HepG2 (cell line): ENCODE measurements around the gene SNAP25. TPM values are rescaled to one million over a fixed set of nuclear protein-coding genes. Genes with fewer than 3 reads are reported as not detected.

Experiments used
- ATAC-seq: fragments of 200-7000 bp; cut with Tn5 transposase; 3 replicates; pipeline ENCODE4 v1.9.1; 2020; ENCODE audit warnings: mild to moderate bottlenecking, moderate library complexity
- BruUV-seq: library from RNA; stranded (reverse); fragments of 400-500 nt; replicated peaks from 2 replicates; lab custom pipeline; 2021; lab: Mats Ljungman, UMichigan
- CTCF ChIA-PET: fragments of 300-600 bp; formaldehyde crosslinking; extraction: SDS; loops from one replicate; lab custom pipeline; 2021; ENCODE audit warnings: low total read pairs, inconsistent platforms, low intra/inter-chr PET ratio; lab: Yijun Ruan, JAX
- POLR2A ChIA-PET: fragments of 350-600 bp; sonication (Branson Sonifier 250); formaldehyde crosslinking; loops from one replicate; lab custom pipeline; 2020; ENCODE audit warnings: antibody characterized with exemption, inconsistent platforms; lab: Yijun Ruan, JAX
- DNase-seq: peaks from one replicate; pipeline ENCODE4 v3.0.0-alpha.2; 2015; ENCODE audit warnings: low spot score
- FAIRE-seq: peaks from 3 replicates; lab custom pipeline; 2011; peaks lifted over from hg19 to GRCh38; lab: Jason Lieb, UNC
- H2AFZ ChIP-seq: one replicate; pipeline ENCODE4 v1.6.1; 2011; ENCODE audit warnings: low read length, inconsistent platforms
- H3K27ac ChIP-seq: fragments of 300-600 bp; 3 replicates; pipeline ENCODE4 v1.8.0; 2011; ENCODE audit warnings: mixed run types, mild to moderate bottlenecking, mixed read lengths, low read length, inconsistent platforms; ENCODE audit not compliant: insufficient read depth; ENCODE audit errors: extremely low read length
- H3K27me3 ChIP-seq, 2 experiments: fragments of 200-600 bp in 1 of 2; 2 replicates in 1 of 2; 3 replicates in 1 of 2; pipeline versions ENCODE4 v1.6.0 to v1.8.0; 2011; ENCODE audit warnings: low read length in 2 of 2, mild to moderate bottlenecking in 2 of 2, moderate library complexity in 2 of 2, inconsistent platforms in 1 of 2; ENCODE audit not compliant: insufficient read depth in 2 of 2, control insufficient read depth in 1 of 2
- H3K36me3 ChIP-seq, 2 experiments: fragments of 200-600 bp in 1 of 2; replicated peaks in 1 of 2; 2 replicates in 1 of 2; 3 replicates in 1 of 2; pipeline versions ENCODE4 v1.5.1 to v1.8.0; 2011; ENCODE audit warnings: low read length in 2 of 2, inconsistent platforms in 1 of 2; ENCODE audit not compliant: insufficient read depth in 2 of 2, control insufficient read depth in 1 of 2
- H3K4me1 ChIP-seq: 2 replicates; pipeline ENCODE4 v1.5.1; 2012; ENCODE audit warnings: low read length, inconsistent platforms; ENCODE audit not compliant: insufficient read depth
- H3K4me2 ChIP-seq: 2 replicates; pipeline ENCODE4 v1.6.0; 2011; ENCODE audit warnings: low read depth, low read length, inconsistent platforms
- H3K4me3 ChIP-seq, 3 experiments: fragments of 200-600 bp in 1 of 3; sonication (generic), shearing (Covaris generic) in 1 of 3; replicated peaks in 1 of 3; 2 replicates each; pipeline ENCODE4 v1.5.1; 2011 to 2016; ENCODE audit warnings: low read length in 3 of 3, inconsistent platforms in 2 of 3, low read depth in 2 of 3, mild to moderate bottlenecking in 2 of 3, control low read depth in 1 of 3, mixed read lengths in 1 of 3; ENCODE audit not compliant: insufficient read depth in 1 of 3
- H3K79me2 ChIP-seq: one replicate; pipeline ENCODE4 v1.6.1; 2011; ENCODE audit warnings: low read length, inconsistent platforms; ENCODE audit not compliant: insufficient read depth
- H3K9ac ChIP-seq: 2 replicates; pipeline ENCODE4 v1.6.0; 2011; ENCODE audit warnings: mild to moderate bottlenecking, low read depth, low read length, inconsistent platforms; ENCODE audit not compliant: insufficient read depth
- H3K9me3 ChIP-seq: 2 replicates; pipeline ENCODE4 v1.5.1; 2012; ENCODE audit warnings: mild to moderate bottlenecking, low read length
- H4K20me1 ChIP-seq: 2 replicates; pipeline ENCODE4 v1.6.0; 2011; ENCODE audit warnings: inconsistent platforms, mild to moderate bottlenecking, low read length, moderate library complexity; ENCODE audit not compliant: insufficient read depth
- ATM ChIP-seq: fragments of 450-650 bp; IDR thresholded peaks from 2 replicates; pipeline ENCODE4 v1.7.1; 2017; ENCODE audit warnings: mild to moderate bottlenecking, borderline replicate concordance
- EEA1 ChIP-seq: sonication (generic); formaldehyde crosslinking; IDR thresholded peaks from 2 replicates; pipeline ENCODE4 v1.5.1; 2020; ENCODE audit warnings: mild to moderate bottlenecking, missing genetic modification reagents, borderline replicate concordance
- MAFF ChIP-seq: IDR thresholded peaks from 2 replicates; pipeline ENCODE4 v1.6.1; 2011; ENCODE audit warnings: low read depth, low read length, improper control_type of control experiment
- ZFX ChIP-seq: sonication (generic); formaldehyde crosslinking; IDR thresholded peaks from 2 replicates; pipeline ENCODE4 v1.4.0; 2020; ENCODE audit warnings: mild to moderate bottlenecking, low read depth, missing genetic modification reagents, moderate library complexity
- ZKSCAN1 ChIP-seq: fragments of 150-350 bp; IDR thresholded peaks from 2 replicates; pipeline ENCODE4 v1.6.1; 2014; ENCODE audit warnings: low read length
- ZNF24 ChIP-seq: fragments of 450-650 bp; IDR thresholded peaks from 2 replicates; pipeline ENCODE4 v1.6.1; 2017; ENCODE audit warnings: antibody characterized with exemption, mild to moderate bottlenecking
- ZNF256 ChIP-seq: sonication (generic); formaldehyde crosslinking; conservative IDR thresholded peaks from 2 replicates; pipeline ENCODE4 v1.4.0; 2020; ENCODE audit warnings: missing genetic modification reagents
- ZNF264 ChIP-seq: sonication (generic); formaldehyde crosslinking; IDR thresholded peaks from 2 replicates; pipeline ENCODE4 v1.4.0; 2020; ENCODE audit warnings: missing genetic modification reagents
- ZNF329 ChIP-seq: sonication (generic); formaldehyde crosslinking; IDR thresholded peaks from 2 replicates; pipeline ENCODE4 v1.9.0; 2021; ENCODE audit warnings: low read depth, mild to moderate bottlenecking, missing genetic modification reagents
- in situ Hi-C: cut with HindIII; loops from 2 replicates; pipeline ENCODE4 v1.10.0; 2017; ENCODE audit warnings: low pct_unique_long_range_greater_than_20kb; ENCODE audit not compliant: extremely low pct_ligation_motif_present
- intact Hi-C: fragments of 100-400 bp; cut with micrococcal nuclease; formaldehyde crosslinking; loops from one replicate; pipeline ENCODE4 v1.10.0; 2022; ENCODE audit not compliant: unreplicated experiment
- polyA plus RNA-seq, 8 experiments: library from polyadenylated mRNA; depleted of rRNA in 3 of 8; stranded (reverse) in 7 of 8; unstranded in 1 of 8; fragments of >200 nt; fragmentation: Illumina TruSeq in 4 of 8; extraction: Trizol in 4 of 8; gene quantifications; 2 replicates each; pipeline versions ENCODE4 v1.2.1 to v1.2.3, GENCODE V29; 2011 to 2016; ENCODE audit warnings: low read depth in 4 of 8, missing spikeins in 1 of 8, mixed read lengths in 1 of 8; ENCODE audit not compliant: insufficient read depth in 1 of 8
- total RNA-seq, 5 experiments: library from RNA; depleted of rRNA; stranded (reverse); fragments of >200 nt; fragmentation: Illumina TruSeq; extraction: Trizol; gene quantifications; 2 replicates each; pipeline ENCODE4 v1.2.3, GENCODE V29; 2016; ENCODE audit warnings: low read depth in 1 of 5
- TF ChIP-seq, protein P1 (sequence below), 2 experiments: sonication (generic) in 1 of 2; formaldehyde crosslinking in 1 of 2; IDR thresholded peaks; 2 replicates each; pipeline versions ENCODE4 v1.4.0 to v1.6.1; 2018 to 2020; ENCODE audit warnings: missing genetic modification reagents in 2 of 2, borderline replicate concordance in 1 of 2, low read depth in 1 of 2, mild to moderate bottlenecking in 1 of 2, missing biosample characterization in 1 of 2
- TF ChIP-seq, protein P2 (sequence below): sonication (generic); formaldehyde crosslinking; IDR thresholded peaks from 2 replicates; pipeline ENCODE4 v1.4.0; 2020; ENCODE audit warnings: missing genetic modification reagents, borderline replicate concordance

Gene SNAP25
- total and polyA plus RNA-seq, 2 of the 13 experiments (the other 11 are each of a cell fraction or from before 2014, with no cell fraction given), result not detected

DNA sequence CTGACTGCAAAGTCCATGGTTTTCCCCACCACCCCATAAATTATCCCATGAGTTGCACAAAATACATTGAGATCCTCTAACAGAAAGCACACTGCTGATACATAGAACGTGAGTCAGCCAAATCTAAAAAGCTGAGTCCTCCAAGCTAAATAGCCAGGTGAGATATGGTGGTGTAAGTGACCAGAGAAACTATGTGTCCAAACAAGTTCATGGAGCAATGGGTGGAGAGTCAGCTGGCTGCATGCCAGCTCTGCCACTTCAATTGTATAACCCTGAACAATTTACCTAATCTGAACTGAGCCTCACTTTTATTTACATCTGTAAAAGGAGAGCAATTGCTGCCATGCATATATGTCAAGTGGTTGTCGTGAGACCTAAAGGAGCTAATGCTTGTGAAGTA, 9.7 kb downstream of the SNAP25 start (continued):
- TF ChIP-seq MAFF (peak; percentile 42; the same call in 1 of the 2 replicates), ATM (peak; percentile 44; the same call in 1 of the 2 replicates), EEA1 (CRISPR knock-in tag) (no peak)

DNA sequence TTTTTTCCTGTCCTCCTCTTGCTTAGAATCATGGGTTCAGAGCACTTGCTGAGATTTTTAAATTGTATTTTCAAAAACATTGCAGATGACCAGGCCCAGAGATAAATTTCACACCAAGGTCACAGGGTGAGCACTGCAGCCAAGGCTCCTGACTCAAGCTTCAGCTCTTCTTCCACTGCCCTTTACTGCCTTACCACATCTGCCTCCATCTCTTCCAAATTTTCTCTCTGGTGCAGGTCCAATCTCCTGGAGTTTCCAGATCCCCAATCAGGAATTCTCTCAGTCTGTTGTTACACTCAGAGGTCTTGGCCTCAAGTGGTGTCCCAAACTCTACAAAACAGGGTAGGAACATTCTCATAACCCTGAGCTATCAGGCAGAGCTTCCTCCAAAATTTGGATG, 12.7 kb downstream of the SNAP25 start:
- no TSS peak for BruUV-seq
- peaks cover 9% of the 10 kb centered on the region for H3K4me1 ChIP-seq
- intact Hi-C loops (no loop called here), in situ Hi-C loops (no loop called here)
- CTCF ChIA-PET, result no interaction called here
- no peak overlapping the region for H3K27ac ChIP-seq
- ATAC-seq (no peak), FAIRE-seq (no peak), DNase-seq (no peak)
- H3K4me2 ChIP-seq, result no peak overlapping the region
- no peaks in the 10 kb centered on the region for H3K36me3 ChIP-seq
- no peak overlapping the region for H3K4me3 ChIP-seq
- no peak overlapping the region for H3K9ac ChIP-seq
- H3K9me3 ChIP-seq, result no peaks in the 10 kb centered on the region
- POLR2A ChIA-PET, result no interaction called here
- H3K27me3 ChIP-seq, result no peaks in the 10 kb centered on the region; a peak in 1 of 5 replicates
- no peak for TF ChIP-seq ZFX (CRISPR knock-in tag)
- TF ChIP-seq ZKSCAN1, result no peak
- no peak for TF ChIP-seq ZNF24
- TF ChIP-seq, protein P1, sequence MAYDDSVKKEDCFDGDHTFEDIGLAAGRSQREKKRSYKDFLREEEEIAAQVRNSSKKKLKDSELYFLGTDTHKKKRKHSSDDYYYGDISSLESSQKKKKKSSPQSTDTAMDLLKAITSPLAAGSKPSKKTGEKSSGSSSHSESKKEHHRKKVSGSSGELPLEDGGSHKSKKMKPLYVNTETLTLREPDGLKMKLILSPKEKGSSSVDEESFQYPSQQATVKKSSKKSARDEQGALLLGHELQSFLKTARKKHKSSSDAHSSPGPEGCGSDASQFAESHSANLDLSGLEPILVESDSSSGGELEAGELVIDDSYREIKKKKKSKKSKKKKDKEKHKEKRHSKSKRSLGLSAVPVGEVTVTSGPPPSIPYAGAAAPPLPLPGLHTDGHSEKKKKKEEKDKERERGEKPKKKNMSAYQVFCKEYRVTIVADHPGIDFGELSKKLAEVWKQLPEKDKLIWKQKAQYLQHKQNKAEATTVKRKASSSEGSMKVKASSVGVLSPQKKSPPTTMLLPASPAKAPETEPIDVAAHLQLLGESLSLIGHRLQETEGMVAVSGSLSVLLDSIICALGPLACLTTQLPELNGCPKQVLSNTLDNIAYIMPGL (CRISPR knock-in tag; IDR thresholded peaks at IDR 0.05; ENCODE audit: borderline replicate concordance in 1 of 2, low read depth in 1 of 2), result no peak
- TF ChIP-seq ZNF329 (CRISPR knock-in tag), result no peak
- no peak for TF ChIP-seq ZNF256 (CRISPR knock-in tag)
- TF ChIP-seq, protein P2, sequence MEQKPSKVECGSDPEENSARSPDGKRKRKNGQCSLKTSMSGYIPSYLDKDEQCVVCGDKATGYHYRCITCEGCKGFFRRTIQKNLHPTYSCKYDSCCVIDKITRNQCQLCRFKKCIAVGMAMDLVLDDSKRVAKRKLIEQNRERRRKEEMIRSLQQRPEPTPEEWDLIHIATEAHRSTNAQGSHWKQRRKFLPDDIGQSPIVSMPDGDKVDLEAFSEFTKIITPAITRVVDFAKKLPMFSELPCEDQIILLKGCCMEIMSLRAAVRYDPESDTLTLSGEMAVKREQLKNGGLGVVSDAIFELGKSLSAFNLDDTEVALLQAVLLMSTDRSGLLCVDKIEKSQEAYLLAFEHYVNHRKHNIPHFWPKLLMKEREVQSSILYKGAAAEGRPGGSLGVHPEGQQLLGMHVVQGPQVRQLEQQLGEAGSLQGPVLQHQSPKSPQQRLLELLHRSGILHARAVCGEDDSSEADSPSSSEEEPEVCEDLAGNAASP, result no peak
- no peak for TF ChIP-seq ZNF264 (CRISPR knock-in tag)
- no peaks in the 10 kb centered on the region for H4K20me1 ChIP-seq
- no peak overlapping the region for H2AFZ ChIP-seq
- no peaks in the 10 kb centered on the region for H3K79me2 ChIP-seq
